HEK293 (cell line): ENCODE data around the gene TLR10.

ENCODE experiments used
- CTCF ChIA-PET: fragments of 350-600 bp; formaldehyde crosslinking; extraction: SDS; loops from one replicate; lab custom pipeline; 2021; ENCODE audit warnings: antibody characterized with exemption; lab: Yijun Ruan, JAX
- POLR2A ChIA-PET: fragments of 300-600 bp; formaldehyde crosslinking; extraction: SDS; loops from one replicate; lab custom pipeline; 2020; ENCODE audit warnings: antibody characterized with exemption, inconsistent platforms; lab: Yijun Ruan, JAX
- H3K27ac ChIP-seq: fragments of 200-500 bp; sonication (Bioruptor generic); 2 replicates; pipeline ENCODE4 v1.5.1; 2014; ENCODE audit warnings: low read depth, low read length, control low read depth, inconsistent platforms; ENCODE audit errors: extremely low read depth
- H3K36me3 ChIP-seq, 2 experiments: fragments of 200-500 bp in 1 of 2; sonication (Bioruptor generic) in 1 of 2; 1 replicate in 1 of 2; 2 replicates in 1 of 2; pipeline ENCODE4 v1.5.1; 2014 to 2017; ENCODE audit warnings: inconsistent platforms in 2 of 2, low read length in 2 of 2; ENCODE audit not compliant: control insufficient read depth in 2 of 2, insufficient read depth in 1 of 2
- H3K4me1 ChIP-seq: fragments of 200-500 bp; sonication (Bioruptor generic); 2 replicates; pipeline ENCODE4 v1.5.1; 2014; ENCODE audit warnings: mild to moderate bottlenecking, low read length, inconsistent platforms; ENCODE audit not compliant: control insufficient read depth, insufficient read depth
- H3K4me3 ChIP-seq: 2 replicates; pipeline ENCODE4 v1.5.1; 2011; ENCODE audit warnings: low read depth, mild to moderate bottlenecking, control low read depth, low read length, moderate library complexity
- H3K9me3 ChIP-seq: fragments of 200-500 bp; sonication (Bioruptor generic); 2 replicates; pipeline ENCODE4 v1.5.1; 2014; ENCODE audit warnings: low read depth, low read length, inconsistent platforms; ENCODE audit not compliant: control insufficient read depth, insufficient read depth
- PRDM2 ChIP-seq: fragments of 450-650 bp; formaldehyde crosslinking; IDR thresholded peaks from 2 replicates; pipeline ENCODE4 v1.5.1; 2016; ENCODE audit warnings: missing biosample characterization, missing genetic modification characterization, borderline replicate concordance
- WT1 ChIP-seq: fragments of 450-650 bp; formaldehyde crosslinking; IDR thresholded peaks from 2 replicates; pipeline ENCODE4 v1.5.1; 2016; ENCODE audit warnings: missing biosample characterization, missing genetic modification characterization
- ZNF239 ChIP-seq: fragments of 450-650 bp; formaldehyde crosslinking; IDR thresholded peaks from 2 replicates; pipeline ENCODE4 v1.5.1; 2016; ENCODE audit warnings: missing biosample characterization, missing genetic modification characterization
- ZNF266 ChIP-seq: fragments of 450-650 bp; formaldehyde crosslinking; IDR thresholded peaks from 2 replicates; pipeline ENCODE4 v1.5.1; 2016; ENCODE audit warnings: missing biosample characterization, missing genetic modification characterization, low read depth
- ZNF416 ChIP-seq: fragments of 450-650 bp; formaldehyde crosslinking; IDR thresholded peaks from 2 replicates; pipeline ENCODE4 v1.5.1; 2016; ENCODE audit warnings: missing biosample characterization, missing genetic modification characterization
- ZNF518A ChIP-seq: fragments of 450-650 bp; formaldehyde crosslinking; conservative IDR thresholded peaks from 2 replicates; pipeline ENCODE4 v1.5.1; 2016; ENCODE audit warnings: low read depth, missing biosample characterization, missing genetic modification characterization
- TF ChIP-seq, protein P1 (sequence below): fragments of 450-650 bp; formaldehyde crosslinking; IDR thresholded peaks from 2 replicates; pipeline ENCODE4 v1.5.1; 2016; ENCODE audit warnings: missing biosample characterization, missing genetic modification characterization

The TLR10 gene

DNA sequence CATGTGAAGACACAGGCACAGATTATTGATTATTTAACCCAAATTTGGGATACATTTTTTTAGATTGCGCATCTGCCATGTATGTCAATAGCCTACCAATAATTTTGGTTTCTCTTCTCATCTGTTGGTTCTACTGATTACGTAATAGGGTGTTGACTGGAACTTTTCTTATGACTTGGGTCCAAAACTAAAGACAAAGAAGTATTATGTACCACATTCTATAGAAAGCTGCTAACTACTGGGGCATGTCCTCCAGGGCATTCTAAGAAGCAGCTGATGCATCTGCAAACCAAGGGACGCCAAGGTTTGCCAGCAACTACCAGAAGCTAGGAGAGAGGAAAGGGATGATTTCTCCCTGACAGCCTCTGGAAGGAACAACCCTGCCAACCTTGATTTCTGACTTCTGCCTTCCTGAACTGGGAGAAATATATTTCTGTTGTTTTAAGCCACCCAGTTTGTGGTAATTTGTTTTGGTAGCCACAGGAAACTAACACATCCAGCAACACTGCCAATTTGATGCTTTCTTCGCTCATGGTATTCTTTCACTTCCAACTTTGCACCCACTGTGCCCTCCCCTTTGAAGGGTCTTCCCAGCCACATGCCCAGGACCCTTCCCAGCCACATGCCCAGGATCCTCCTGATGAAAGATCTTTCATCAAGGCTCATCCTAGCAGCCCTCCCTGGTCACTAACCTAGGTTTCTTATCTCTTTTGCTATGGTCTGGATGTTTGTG, 37.7 kb upstream of the TLR10 start:
- CTCF ChIA-PET, result interaction anchor here (2.3 kb wide), 1 partner anchor 40 kb away, joined by 6 read pairs; no protein-coding TSS in a partner anchor
- TF ChIP-seq, protein P1, sequence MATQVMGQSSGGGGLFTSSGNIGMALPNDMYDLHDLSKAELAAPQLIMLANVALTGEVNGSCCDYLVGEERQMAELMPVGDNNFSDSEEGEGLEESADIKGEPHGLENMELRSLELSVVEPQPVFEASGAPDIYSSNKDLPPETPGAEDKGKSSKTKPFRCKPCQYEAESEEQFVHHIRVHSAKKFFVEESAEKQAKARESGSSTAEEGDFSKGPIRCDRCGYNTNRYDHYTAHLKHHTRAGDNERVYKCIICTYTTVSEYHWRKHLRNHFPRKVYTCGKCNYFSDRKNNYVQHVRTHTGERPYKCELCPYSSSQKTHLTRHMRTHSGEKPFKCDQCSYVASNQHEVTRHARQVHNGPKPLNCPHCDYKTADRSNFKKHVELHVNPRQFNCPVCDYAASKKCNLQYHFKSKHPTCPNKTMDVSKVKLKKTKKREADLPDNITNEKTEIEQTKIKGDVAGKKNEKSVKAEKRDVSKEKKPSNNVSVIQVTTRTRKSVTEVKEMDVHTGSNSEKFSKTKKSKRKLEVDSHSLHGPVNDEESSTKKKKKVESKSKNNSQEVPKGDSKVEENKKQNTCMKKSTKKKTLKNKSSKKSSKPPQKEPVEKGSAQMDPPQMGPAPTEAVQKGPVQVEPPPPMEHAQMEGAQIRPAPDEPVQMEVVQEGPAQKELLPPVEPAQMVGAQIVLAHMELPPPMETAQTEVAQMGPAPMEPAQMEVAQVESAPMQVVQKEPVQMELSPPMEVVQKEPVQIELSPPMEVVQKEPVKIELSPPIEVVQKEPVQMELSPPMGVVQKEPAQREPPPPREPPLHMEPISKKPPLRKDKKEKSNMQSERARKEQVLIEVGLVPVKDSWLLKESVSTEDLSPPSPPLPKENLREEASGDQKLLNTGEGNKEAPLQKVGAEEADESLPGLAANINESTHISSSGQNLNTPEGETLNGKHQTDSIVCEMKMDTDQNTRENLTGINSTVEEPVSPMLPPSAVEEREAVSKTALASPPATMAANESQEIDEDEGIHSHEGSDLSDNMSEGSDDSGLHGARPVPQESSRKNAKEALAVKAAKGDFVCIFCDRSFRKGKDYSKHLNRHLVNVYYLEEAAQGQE (tag by site-specific recombination), result no peak
- Histone ChIP-seq H3K36me3 (no peaks in the 10 kb centered on the region), H3K4me1 (no peaks in the 10 kb centered on the region), H3K27ac (no peak overlapping the region), H3K9me3 (no peaks in the 10 kb centered on the region), H3K4me3 (no peak overlapping the region)
- POLR2A ChIA-PET, result no interaction called here

- POLR2A ChIA-PET, result no interaction called here
- Histone ChIP-seq H3K4me3 (no peak overlapping the region), H3K9me3 (no peaks in the 10 kb centered on the region), H3K4me1 (no peaks in the 10 kb centered on the region), H3K36me3 (no peaks in the 10 kb centered on the region), H3K27ac (no peak overlapping the region)
- peak; percentile 77 for TF ChIP-seq WT1 (tag by site-specific recombination)
- no peak for TF ChIP-seq ZNF518A
- CTCF ChIA-PET, result interaction anchor here (0.6 to 1.0 kb wide), 2 partner anchors 28 to 37 kb away, joined by 3 to 4 read pairs; partner anchors contain the start of gene TLR10
Measured at GRCh38 chr4:38819569-38819968, 36.8 kb upstream of the TLR10 start.

DNA sequence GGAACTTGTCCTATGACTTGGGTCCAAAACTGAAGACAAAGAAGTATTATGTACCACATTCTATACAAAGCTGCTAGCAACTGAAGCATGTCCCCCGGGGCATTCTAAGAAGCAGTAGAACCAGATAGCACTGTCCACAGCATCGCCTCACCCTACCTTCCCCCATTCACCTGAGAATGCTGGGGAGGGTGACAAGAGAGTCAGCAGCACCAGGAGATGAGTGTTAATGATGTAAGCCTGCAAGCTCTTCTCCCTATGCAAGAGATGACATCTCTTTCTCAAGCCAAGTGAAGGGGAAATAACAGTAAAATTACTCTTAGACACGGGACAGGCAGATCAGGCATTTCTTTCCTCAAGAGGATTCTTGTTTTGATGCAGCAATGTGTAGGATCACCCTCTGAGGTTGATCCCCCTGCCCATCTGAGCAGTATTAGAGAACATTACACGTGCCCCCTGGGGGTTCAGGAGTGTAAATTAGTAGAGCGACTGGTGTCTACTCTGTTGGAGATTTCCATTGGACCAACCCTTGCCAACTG, 35.7 kb upstream of the TLR10 start:
- ChIA-PET POLR2A (no interaction called here), CTCF (interaction anchor here (1.0 kb wide), 1 partner anchor 42 kb away, joined by 3 read pairs; no protein-coding TSS in a partner anchor)
- no peak overlapping the region for H3K4me3 ChIP-seq
- no peaks in the 10 kb centered on the region for H3K9me3 ChIP-seq
- no peak for TF ChIP-seq ZNF416 (tag by site-specific recombination)
- TF ChIP-seq ZNF266 (tag by site-specific recombination), result no peak
- no peak for TF ChIP-seq ZNF239 (tag by site-specific recombination)
- TF ChIP-seq PRDM2, result no peak
- no peak overlapping the region for H3K27ac ChIP-seq
- H3K36me3 ChIP-seq, result no peaks in the 10 kb centered on the region
- H3K4me1 ChIP-seq, result no peaks in the 10 kb centered on the region
